GM19452 (cell line): ENCODE measurements around the gene NUDT1.

Source experiments
- ATAC-seq: cut with Tn5 transposase; IDR thresholded peaks from one replicate; pipeline ENCODE4 v1.9.1; 2021; ENCODE audit not compliant: unreplicated experiment

Gene NUDT1

GRCh38 chr7:2295936-2296620, 54.1 kb downstream of the NUDT1 start:
- no peak for ATAC-seq

DNA sequence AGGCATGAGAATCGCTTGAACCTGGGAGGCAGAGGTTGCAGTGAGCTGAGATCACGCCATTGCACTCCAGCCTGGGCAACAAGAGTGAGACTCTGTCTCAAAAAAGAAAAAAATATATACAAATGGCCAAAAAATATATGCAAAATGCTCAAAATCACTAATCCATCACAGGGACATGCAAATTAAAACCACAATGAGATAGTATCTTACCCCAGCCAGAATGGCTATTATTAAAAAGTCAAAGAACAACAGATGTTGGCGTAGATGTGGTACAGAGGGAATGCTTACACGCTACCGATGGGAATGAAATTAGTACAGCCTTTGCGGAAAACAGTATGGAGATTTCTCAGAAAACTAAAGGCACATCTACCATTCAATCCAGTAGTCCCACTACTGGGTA, 54.8 kb downstream of the NUDT1 start:
- ATAC-seq, result no peak

- peak; percentile 59 for ATAC-seq
Observed at GRCh38 chr7:2299131-2299829, 57.3 kb downstream of the NUDT1 start.

DNA sequence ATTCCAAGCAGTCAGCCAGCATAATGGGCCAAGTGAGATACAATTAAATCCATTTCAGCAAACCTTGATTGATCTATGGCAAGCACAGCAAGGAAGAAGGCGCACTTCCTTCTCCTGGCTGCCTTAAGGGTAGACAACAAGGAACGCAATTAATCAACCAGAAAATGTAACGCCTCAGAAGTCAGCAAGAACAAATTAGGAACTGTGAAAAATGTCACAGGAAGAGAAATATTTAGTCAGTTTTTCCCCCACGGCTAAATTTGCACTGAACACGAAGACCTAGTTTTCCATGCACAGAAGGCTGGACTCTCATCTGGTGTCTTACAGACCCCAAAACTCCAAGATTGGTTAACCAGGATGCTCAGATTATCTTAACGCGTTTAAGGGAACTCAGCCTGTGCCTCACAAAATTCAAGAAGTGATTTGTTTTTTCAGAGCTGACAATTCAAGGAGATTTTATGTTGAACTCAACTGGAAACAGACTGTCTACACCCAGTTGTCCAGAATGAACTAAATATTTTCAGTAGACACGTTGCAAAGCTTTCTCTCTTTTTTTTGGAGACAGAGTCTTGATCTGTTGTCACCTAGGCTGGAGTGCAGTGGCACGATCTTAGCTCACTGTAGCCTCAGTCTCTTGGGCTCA, 58.0 kb downstream of the NUDT1 start:
- no peak for ATAC-seq
